Measurements from ENCODE around the gene SETD4.
A peak's percentile ranks its signal among the peaks of the same experiment; 100 is the strongest.
"Not testable (repeated sequence)": the region's sequence is repeated elsewhere in the genome, so short reads cannot be mapped to it uniquely, and the experiment has no call there.

Gene SETD4

GRCh38 chr21:36060159-36060921, at the start of gene SETD4:
SETD4 (minus strand) TSS chr21:36060526; CDS start chr21:36058888, 1,638 bp downstream.
- DNase-seq: peak; percentile 93

- DNase-seq: no peak
These were observed 49.5 kb upstream of the SETD4 start for GRCh38 chr21:36109868-36110267.

- no peak for DNase-seq
These were observed 45.1 kb upstream of the SETD4 start for GRCh38 chr21:36105327-36105842.

- peak; percentile 59 for DNase-seq
These were observed 44.3 kb upstream of the SETD4 start for GRCh38 chr21:36104317-36105300.

DNA sequence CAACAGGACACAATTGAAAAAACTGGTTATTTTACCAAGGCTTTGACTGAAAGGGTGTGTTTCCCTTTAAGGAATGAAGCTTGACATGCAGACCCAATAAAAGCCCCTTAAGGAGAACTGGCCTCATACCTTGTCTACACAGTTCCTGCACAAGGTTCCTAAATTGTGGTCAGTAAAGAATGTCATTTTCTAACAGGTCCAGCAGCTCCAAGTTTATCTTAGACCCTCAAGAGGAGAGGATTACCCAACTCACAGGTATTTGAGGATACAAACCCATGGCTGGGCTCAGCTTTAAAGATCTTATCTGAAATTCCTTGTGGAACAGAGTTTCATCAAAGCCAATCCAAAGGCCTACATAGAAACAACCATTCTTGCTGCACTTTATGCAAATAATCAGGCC, 43.1 kb upstream of the SETD4 start:
- no peak for DNase-seq

- no peak for DNase-seq
These were observed 40.8 kb upstream of the SETD4 start for GRCh38 chr21:36100971-36101641.

DNA sequence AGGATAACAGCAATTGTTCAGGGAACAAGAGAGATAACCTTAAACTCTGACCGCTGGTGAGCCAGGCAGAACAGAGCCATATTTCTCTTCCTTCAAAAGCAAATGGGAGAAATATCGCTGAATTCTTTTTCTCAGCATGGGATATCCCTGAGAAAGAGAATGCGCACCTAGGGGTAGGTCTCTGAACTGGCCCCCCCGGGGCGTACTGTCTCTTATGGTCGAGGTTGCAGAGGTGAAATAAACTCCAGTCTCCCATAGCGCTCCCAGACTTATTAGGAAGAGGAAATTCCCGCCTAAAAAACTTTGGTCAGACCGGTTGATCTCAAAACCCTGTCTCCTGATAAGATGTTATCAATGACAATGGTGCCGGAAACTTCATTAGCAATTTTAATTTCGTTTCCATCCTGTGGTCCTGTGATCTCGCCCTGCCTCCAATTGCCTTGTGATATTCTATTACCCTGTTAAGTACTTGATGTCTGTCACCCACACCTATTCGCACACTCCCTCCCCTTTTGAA, 39.4 kb upstream of the SETD4 start:
- not testable (repeated sequence) for DNase-seq

GRCh38 chr21:36099000-36099399, 38.7 kb upstream of the SETD4 start:
- DNase-seq: no peak

DNA sequence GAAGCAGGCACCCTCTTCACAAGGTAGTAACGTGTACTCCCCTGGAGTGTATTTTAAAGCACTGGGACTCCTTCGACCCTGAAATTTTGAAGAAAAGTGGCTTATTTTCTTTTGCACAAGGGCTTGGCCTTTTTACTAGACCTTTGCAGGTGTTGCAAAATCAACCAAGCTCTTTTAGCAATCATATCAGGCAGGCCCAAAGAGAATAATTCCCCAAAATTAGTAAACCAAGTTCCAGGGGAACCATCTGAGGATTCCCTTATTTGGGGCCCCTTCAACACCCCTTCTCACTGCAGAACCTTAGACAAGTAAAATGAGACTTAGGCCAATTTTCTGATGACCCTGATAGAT, 37.8 kb upstream of the SETD4 start:
- no peak for DNase-seq

DNA sequence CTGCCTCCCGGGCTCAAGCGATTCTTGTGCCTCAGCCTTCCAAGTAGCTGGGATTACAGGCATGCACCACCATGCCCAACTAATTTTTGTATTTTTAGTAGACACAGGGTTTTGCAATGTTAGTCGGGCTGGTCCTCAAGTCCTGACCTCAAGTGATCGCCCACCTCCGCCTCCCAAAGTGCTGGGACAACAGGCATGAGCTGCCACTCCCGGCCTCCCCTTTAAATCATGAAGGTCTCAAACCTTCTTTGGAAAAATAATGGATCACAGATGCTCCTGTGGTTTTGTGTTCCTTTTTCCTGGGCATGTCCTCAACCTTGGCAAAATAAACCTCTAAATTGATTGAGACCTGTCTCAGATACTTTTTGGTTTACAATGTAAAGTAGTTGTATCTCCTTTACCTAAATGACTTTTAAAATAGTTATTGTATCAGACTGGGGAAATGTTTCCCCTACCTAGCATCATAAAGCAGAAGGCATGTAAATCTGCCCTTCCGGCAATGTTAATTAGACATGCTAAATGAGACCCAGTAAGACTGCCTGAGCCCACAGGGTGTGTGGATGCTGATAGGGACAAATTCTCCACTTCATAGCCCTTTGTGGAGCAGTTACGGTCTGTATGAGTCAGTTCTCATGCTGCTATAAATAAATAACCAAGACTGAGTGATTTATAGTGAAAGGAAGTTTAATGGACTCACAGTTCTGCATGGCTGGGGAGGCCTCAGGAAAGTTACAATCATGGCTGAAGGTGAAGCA, 37.3 kb upstream of the SETD4 start:
- no peak for DNase-seq

DNA sequence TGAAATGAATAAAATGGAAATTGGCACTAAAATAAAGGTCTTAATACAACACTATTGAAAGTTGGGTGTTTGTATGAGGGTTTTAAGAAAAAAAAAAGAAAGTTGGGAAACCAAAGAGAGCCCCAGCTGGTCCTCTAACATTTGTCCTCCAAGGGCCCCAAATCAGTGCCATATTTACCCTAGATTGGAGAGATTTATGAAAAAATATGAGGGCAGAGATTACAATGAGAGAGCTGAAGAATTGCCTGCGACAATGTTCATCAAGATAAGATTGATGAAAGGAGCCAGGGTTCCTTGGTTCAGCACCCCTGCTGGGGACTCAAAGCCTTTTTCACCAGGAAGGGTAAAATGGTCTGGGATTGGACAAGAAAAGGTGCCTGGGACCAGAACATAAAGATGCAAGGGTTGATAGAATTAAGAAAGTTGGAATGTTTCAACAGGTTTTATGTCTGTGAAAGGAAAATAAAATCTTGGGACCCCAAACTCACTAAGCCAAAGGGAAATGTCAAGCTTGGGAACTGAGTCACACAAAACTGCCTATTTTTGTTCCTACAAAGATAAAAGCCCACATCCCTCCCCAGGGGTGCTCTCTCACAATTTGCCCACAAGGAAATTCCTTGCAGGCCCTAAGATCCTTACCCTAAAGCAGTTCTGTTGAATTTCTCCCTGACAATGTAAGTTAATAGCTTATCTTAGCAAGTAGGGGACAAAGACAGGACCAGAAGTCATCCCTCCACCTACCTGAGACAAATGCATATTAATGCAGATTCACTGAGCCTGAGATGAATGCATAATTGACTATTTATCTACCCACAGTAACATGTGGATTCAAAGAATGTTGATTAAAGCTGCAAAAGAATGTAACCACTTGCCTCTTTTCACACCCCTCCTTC, 36.3 kb upstream of the SETD4 start:
- DNase-seq: no peak

DNA sequence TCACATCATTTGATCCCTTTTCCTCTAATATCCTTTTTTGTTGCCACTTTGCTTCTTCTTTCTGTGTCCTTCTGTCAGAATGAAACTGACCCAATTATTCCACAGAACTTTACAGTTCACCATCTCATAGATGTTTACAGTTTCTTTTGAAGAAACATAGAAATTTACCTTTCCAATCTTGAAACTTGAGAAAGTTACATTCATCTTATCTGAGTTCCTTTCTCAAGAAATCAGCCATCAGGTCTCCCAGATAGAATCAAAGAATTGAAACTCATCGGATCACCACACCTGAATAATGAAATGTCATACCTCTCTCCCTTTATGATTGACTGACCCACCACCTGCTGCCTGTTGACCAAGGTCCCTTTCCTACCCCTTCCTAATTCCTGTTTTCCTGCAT, 33.2 kb upstream of the SETD4 start:
- DNase-seq: no peak

GRCh38 chr21:36092681-36093080, 32.4 kb upstream of the SETD4 start:
- DNase-seq: no peak

DNA sequence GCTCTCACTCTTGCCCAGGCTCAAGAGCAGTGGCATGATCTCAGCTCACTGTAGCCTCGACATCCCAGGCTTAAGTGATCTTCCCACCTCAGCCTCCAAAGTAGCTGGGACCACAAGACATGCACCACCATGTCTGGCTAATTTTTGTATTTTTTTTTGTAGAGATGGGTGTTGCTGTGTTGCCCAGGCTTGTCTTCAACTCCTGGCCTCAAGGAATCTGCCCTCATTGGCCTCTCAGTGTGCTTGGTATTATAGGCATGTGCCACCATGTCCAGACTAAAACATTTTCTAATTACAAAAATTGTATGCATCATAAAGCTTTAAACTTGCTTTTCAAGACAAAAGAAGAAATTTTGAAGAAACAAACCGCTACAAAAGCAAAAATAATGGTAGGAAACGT, 29.6 kb upstream of the SETD4 start:
- DNase-seq: no peak

GRCh38 chr21:36087362-36088138, 27.2 kb upstream of the SETD4 start:
- no peak for DNase-seq

DNA sequence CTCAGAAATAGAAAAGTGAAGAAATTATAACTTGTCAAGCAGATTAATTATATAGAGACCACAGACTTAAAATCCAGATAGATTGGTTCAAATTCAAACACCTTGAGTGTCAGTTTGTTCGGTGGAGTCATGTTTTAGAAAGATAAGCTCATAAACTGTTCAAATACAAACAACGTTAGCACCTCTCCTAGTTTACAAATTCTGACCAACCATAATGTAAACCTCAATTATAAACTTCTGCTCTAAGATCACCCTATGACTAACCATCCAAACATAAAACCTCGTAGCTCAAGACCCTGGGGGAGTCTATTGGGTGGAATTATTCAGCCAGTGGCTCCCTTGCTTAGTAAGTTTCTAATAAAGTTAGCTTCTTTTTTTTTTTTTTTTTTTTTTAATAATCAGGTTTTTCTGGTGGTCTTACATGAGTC, 21.9 kb upstream of the SETD4 start:
- DNase-seq: no peak

- no peak for DNase-seq
These were observed 20.1 kb upstream of the SETD4 start for GRCh38 chr21:36080386-36080785.

- DNase-seq: no peak
These were observed 19.3 kb upstream of the SETD4 start for GRCh38 chr21:36079671-36080070.

- no peak for DNase-seq
These were observed 18.8 kb upstream of the SETD4 start for GRCh38 chr21:36079010-36079649.

- DNase-seq: no peak
These were observed 17.4 kb upstream of the SETD4 start for GRCh38 chr21:36077758-36078157.
